Neural cell (in vitro differentiated cells): ENCODE results near the gene HS6ST2. TPM values are rescaled to one million over a fixed set of nuclear protein-coding genes. Genes with fewer than 3 reads are reported as not detected.

Experiments used
- H2AFZ ChIP-seq: fragments of 200-600, 300-800 bp; sonication (generic), shearing (Covaris generic); 2 replicates; pipeline ENCODE4 v1.6.0; 2014; ENCODE audit warnings: low read depth, mild to moderate bottlenecking, antibody characterized with exemption, low read length, moderate library complexity
- H3F3A ChIP-seq: fragments of 200-600 bp; shearing (Covaris generic); 2 replicates; pipeline ENCODE4 v1.6.1; 2016; ENCODE audit warnings: mild to moderate bottlenecking, moderate library complexity, mixed read lengths, antibody characterized with exemption, low read length; ENCODE audit not compliant: insufficient read depth, poor library complexity, severe bottlenecking
- H3K27ac ChIP-seq: fragments of 200-600, 300-800 bp; sonication (generic), shearing (Covaris generic); 2 replicates; pipeline ENCODE4 v1.5.1; 2014; ENCODE audit warnings: mild to moderate bottlenecking, low read length, moderate library complexity
- H3K27me3 ChIP-seq: fragments of 300-800, 200-600 bp; sonication (generic), shearing (Covaris generic); 2 replicates; pipeline ENCODE4 v1.6.0; 2014; ENCODE audit warnings: mild to moderate bottlenecking, low read depth, low read length, moderate library complexity; ENCODE audit not compliant: insufficient read depth
- H3K36me3 ChIP-seq: fragments of 300-800, 200-600 bp; sonication (generic), shearing (Covaris generic); 2 replicates; pipeline ENCODE4 v1.5.1; 2014; ENCODE audit warnings: mild to moderate bottlenecking, antibody characterized with exemption, low read length, moderate library complexity; ENCODE audit not compliant: insufficient read depth
- H3K4me2 ChIP-seq: fragments of 300-800, 200-600 bp; sonication (generic), shearing (Covaris generic); 2 replicates; pipeline ENCODE4 v1.6.0; 2014; ENCODE audit warnings: mild to moderate bottlenecking, low read length
- H3K4me3 ChIP-seq: fragments of 300-800, 200-600 bp; sonication (generic), shearing (Covaris generic); 2 replicates; pipeline ENCODE4 v1.5.1; 2014; ENCODE audit warnings: mild to moderate bottlenecking, low read length, moderate library complexity
- H3K79me2 ChIP-seq: fragments of 200-600 bp; shearing (Covaris generic); replicated peaks from 2 replicates; pipeline ENCODE4 v1.6.0; 2014; ENCODE audit warnings: mild to moderate bottlenecking, low read length, moderate library complexity; ENCODE audit not compliant: insufficient read depth
- H3K9ac ChIP-seq: fragments of 300-800, 200-600 bp; sonication (generic), shearing (Covaris generic); 2 replicates; pipeline ENCODE4 v1.6.1; 2016; ENCODE audit warnings: mild to moderate bottlenecking, low read length, mixed read lengths
- H3K9me2 ChIP-seq: fragments of 200-600 bp; shearing (Covaris generic); 2 replicates; pipeline ENCODE4 v1.6.1; 2016; ENCODE audit warnings: mild to moderate bottlenecking, low read length, mixed read lengths; ENCODE audit not compliant: insufficient read depth
- H3K9me3 ChIP-seq: fragments of 200-600, 300-800 bp; sonication (generic), shearing (Covaris generic); 2 replicates; pipeline ENCODE4 v1.6.1; 2016; ENCODE audit warnings: mild to moderate bottlenecking, mixed run types, low read length, moderate library complexity, mixed read lengths
- H4K20me1 ChIP-seq: fragments of 200-600 bp; shearing (Covaris generic); 2 replicates; pipeline ENCODE4 v1.6.1; 2016; ENCODE audit warnings: mild to moderate bottlenecking, mixed run types; ENCODE audit not compliant: insufficient read depth
- CTCF ChIP-seq: fragments of 450-650 bp; IDR thresholded peaks from 2 replicates; pipeline ENCODE4 v1.5.1; 2014; ENCODE audit warnings: antibody characterized with exemption, mild to moderate bottlenecking, moderate library complexity; ENCODE audit not compliant: poor library complexity, severe bottlenecking
- EP300 ChIP-seq: fragments of 450-650 bp; conservative IDR thresholded peaks from 2 replicates; pipeline ENCODE4 v1.6.1; 2014; ENCODE audit warnings: antibody characterized with exemption, mild to moderate bottlenecking, moderate library complexity; ENCODE audit not compliant: poor library complexity, severe bottlenecking
- EZH2 ChIP-seq: fragments of 200-600, 300-800 bp; shearing (Covaris generic), sonication (generic); IDR thresholded peaks from 2 replicates; pipeline ENCODE4 v1.6.1; 2014; ENCODE audit warnings: antibody characterized with exemption, low read length, borderline replicate concordance, mild to moderate bottlenecking; ENCODE audit not compliant: insufficient read depth, poor library complexity, severe bottlenecking
- MXI1 ChIP-seq: fragments of 450-650 bp; conservative IDR thresholded peaks from 2 replicates; pipeline ENCODE4 v1.6.1; 2014; ENCODE audit warnings: antibody characterized with exemption, mild to moderate bottlenecking; ENCODE audit not compliant: poor library complexity, severe bottlenecking
- POLR2AphosphoS5 ChIP-seq: IDR thresholded peaks from 2 replicates; pipeline ENCODE4 v1.6.1; 2012
- RAD21 ChIP-seq: fragments of 450-650 bp; conservative IDR thresholded peaks from 2 replicates; pipeline ENCODE4 v1.6.1; 2014; ENCODE audit warnings: antibody characterized with exemption, mild to moderate bottlenecking, moderate library complexity
- REST ChIP-seq: IDR thresholded peaks from 2 replicates; pipeline ENCODE4 v1.6.1; 2012; ENCODE audit warnings: borderline replicate concordance
- SMC3 ChIP-seq: fragments of 450-650 bp; conservative IDR thresholded peaks from 2 replicates; pipeline ENCODE4 v1.6.1; 2014; ENCODE audit warnings: antibody characterized with exemption, mild to moderate bottlenecking, moderate library complexity; ENCODE audit not compliant: poor library complexity
- TAF1 ChIP-seq: IDR thresholded peaks from 2 replicates; pipeline ENCODE4 v1.6.1; 2012; ENCODE audit warnings: low read depth
- polyA plus RNA-seq: library from polyadenylated mRNA; depleted of rRNA; stranded (reverse); fragments of >200 nt; gene quantifications from 2 replicates; pipeline ENCODE4 v1.2.3, GENCODE V29; 2014

HS6ST2 gene
- polyA plus RNA-seq, 1 donor from 2014 or later: 43.0 TPM

GRCh38 chrX:132853040-132853439, 105.4 kb downstream of the HS6ST2 start:
- no peak overlapping the region for H2AFZ ChIP-seq
- H3K4me2 ChIP-seq: no peak overlapping the region
- no peaks in the 10 kb centered on the region for H3K36me3 ChIP-seq
- H3K27me3 ChIP-seq: no peaks in the 10 kb centered on the region
- H3F3A ChIP-seq: no peaks in the 10 kb centered on the region
- H3K79me2 ChIP-seq: no peaks in the 10 kb centered on the region
- no peak overlapping the region for H3K4me3 ChIP-seq
- no peak overlapping the region for H3K27ac ChIP-seq
- no peak overlapping the region for H3K9ac ChIP-seq
- no peaks in the 10 kb centered on the region for H3K9me3 ChIP-seq
- H3K9me2 ChIP-seq: no peaks in the 10 kb centered on the region
- TF ChIP-seq POLR2AphosphoS5 (no peak), RAD21 (no peak), SMC3 (no peak), EP300 (no peak)
- H4K20me1 ChIP-seq: no peaks in the 10 kb centered on the region

GRCh38 chrX:132848296-132848970, 110.0 kb downstream of the HS6ST2 start:
- Histone ChIP-seq H3F3A (no peaks in the 10 kb centered on the region), H3K9me3 (no peaks in the 10 kb centered on the region), H3K27ac (no peak overlapping the region), H4K20me1 (no peaks in the 10 kb centered on the region), H3K4me3 (no peak overlapping the region), H3K36me3 (no peaks in the 10 kb centered on the region), H3K4me2 (no peak overlapping the region), H3K79me2 (no peaks in the 10 kb centered on the region), H2AFZ (no peak overlapping the region), H3K9ac (no peak overlapping the region), H3K9me2 (no peaks in the 10 kb centered on the region), H3K27me3 (no peaks in the 10 kb centered on the region)
- TF ChIP-seq TAF1: no peak
- no peak for TF ChIP-seq REST
- TF ChIP-seq EZH2: no peak
- no peak for TF ChIP-seq RAD21
- TF ChIP-seq SMC3: no peak
- no peak for TF ChIP-seq POLR2AphosphoS5
- TF ChIP-seq EP300: no peak
- no peak for TF ChIP-seq CTCF
- TF ChIP-seq MXI1: no peak
